NCI-H82 treated with DMSO at 0.1 percent for 48 hours (cell line): ENCODE results near the gene PTGR1.
"Not testable (repeated sequence)": the region's sequence is repeated elsewhere in the genome, so short reads cannot be mapped to it uniquely, and the experiment has no call there.

Source experiments
- DNase-seq: peaks from one replicate; lab custom pipeline; 2025; ENCODE audit not compliant: unreplicated experiment; lab: John Stamatoyannopoulos, UW

The PTGR1 gene

DNA sequence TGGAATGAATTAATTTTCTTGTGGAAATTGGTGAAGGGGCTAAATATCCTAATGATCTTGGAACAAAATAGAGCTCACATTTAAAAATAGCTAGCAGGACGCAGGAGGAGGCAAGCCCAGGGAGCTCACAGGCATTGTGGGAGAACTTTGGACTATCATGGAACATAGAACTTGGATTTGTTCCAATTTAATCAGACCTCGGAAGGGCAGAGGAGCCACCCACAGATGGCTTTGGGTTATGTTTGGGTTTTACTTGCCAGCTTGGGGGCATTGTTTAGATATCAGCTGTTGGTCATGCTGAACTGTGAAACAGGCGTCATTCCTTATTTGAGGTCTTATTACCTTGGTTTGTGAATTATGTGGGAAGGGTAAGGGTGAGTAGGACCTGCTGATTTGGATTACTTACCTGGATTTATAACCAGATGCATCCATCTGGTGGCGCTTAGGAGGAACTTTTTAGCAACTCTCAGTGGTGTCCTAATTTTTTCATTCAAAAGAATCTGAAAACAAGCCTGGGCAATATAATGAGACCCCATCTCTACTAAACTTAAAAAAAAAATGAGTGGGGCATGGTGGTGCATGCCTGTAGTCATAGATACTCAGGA lies 14.1 kb upstream of the PTGR1 start:
- no peak for DNase-seq

DNA sequence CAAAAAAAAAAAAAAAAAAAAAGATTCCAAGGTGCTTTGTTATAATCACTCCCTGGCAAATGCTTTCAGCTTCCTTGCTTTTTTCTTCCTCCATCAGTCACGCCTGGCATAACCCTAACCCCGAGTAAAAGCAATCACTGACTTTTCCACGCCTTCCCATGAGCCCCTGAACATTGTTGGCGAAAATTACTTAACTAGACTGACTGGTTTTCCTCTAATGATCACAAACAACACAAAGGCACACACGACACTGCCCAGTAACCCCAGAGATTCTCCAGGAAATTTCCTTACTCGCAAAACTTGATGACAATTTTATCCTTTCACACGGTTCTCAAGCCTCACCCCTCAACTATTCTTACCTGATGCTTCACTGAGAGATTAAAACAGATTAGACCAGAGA lies 11.4 kb upstream of the PTGR1 start:
- DNase-seq = no peak

DNA sequence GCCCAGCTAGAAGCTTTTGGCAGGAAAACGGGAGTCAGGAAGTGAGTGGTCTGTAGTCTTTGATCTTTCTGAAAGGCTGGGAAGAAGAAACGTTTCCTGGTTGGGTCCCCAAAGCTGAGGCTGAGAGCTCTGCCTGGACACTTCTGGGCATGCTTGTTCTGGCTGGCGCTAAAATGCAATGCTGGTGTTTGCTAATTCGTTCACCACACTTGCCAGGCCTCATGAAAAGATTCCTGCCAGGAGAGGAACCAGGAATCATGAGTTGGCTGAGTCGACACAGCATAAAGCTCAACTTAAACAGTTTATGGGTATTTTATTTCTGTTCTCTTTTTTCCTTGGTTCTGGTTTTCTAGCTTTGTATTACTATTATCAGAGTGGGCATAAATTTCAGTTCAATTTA lies 10.7 kb upstream of the PTGR1 start:
- DNase-seq = no peak

DNA sequence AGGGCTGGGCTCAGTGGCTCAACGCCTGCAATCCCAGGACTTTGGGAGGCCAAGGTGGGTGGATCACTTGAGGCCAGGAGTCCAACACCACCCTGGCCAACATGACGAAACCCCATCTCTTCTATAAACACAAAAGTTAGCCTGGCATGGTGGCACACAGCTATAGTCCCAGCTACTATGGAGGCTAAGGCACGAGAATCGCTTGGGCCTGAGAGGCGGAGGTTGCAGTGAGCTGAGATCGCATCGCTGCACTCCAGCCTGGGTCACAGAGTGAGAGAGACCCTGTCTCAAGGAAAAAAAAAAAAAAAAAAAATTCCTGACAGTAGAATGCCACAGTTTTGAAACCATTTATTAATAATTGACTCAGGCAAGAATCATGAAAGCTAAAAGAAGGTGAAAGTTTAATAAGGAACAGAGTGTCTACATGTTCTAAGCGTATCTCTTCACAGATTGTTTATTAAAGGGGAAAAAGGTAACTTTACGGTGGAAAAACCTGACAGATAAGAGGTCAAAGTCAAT lies 5.7 kb upstream of the PTGR1 start:
- no peak for DNase-seq

DNA sequence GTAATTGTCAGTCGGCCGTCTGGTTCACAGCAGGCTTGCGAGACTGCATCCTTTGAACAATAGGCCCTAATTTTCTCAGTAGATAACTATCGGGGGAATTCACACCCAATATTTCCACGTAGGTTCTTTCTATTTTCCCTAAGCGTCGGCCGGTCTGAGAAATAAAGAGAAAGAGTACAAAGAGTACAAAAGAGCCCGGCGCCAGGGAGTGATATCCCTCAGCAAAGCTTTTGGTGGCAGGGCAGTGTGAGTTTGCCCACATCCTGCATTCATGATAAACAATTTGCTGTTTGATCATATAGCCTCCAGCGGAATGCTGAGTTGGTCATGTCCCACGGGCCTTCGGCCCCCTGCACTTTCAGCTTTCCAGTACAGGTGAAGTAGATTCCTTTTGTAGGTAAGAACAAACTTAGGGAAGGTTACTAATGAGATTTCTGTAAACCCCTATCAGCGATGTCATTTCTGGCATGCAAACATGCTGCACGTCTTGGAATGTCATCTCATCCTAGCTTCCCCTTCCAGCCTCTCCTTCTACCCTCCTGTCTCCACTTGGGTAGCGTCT lies 4.7 kb upstream of the PTGR1 start:
- DNase-seq = no peak

DNA sequence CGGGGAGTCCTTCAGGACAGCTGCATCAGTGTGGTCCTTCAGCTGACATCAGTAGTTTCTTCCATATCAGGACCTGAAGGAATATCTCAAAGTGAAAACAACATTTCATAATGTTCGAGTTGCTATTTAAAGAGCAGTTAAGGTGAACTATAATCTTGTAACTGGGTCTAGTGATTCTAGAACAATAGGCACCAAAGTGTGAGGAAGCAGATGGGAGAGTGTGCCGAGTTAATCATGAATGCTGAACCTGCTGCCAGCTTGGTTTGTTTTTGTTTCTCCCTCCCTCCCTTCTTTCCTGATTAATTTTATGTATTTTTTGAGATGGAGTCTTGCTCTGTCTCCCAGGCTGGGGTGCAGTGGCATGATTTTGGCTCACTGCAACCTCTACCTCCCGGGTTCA lies 3.6 kb upstream of the PTGR1 start:
- DNase-seq = no peak

DNA sequence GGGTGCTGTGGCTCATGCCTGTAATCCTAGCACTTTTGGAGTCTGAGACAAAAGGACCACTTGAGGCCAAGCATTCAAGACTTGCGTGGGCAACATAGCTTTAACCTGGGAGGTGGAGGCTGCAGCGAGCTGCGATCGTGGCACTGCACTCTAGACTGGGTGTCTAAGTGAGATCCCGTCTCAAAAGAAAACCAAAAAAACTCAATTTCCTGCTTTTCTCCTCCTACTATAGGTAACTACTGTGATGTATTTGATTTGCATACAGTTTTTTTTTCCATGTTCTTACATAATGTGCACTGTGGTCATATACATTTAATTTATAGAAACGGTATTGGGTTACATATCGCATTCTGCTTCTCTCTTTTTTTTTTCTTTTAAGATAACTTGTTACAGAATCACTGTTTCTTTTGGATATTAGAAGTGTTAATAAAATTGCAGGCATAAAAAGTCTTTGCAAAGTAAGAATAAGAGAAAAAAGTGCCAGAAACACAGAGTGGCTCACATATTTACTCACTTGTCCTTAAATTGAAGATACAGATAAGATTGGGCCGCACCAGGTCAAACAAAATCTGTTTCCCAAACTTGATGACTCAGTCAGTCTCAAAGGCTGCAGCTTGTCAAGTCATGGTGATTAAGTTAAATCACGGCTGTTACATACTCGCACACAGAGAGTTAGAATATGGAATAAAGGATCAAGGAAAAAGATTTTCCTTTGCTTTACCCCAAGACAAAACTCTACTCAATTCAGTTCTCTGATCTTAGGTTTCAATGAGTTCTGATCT lies 2.0 kb upstream of the PTGR1 start:
- DNase-seq = no peak

DNA sequence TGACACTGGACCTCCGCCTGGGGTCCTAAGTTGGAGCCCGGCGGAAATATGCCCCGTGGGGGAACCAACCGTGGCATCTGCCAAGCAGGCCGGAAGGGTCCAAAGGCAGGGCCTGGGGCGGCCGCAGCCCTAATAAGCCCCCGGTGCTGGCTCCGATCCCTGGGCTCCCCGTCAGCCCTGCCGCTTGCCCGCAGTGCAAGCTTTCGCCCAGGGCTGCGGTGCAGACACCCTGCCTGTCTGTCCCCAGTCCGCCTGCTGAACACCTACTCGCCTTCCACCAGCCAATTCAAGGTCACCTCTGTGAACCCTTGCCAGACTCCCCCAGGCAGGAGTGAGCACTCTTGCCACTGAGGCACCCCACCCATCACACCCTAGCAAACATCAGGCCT lies 502 bp upstream of the PTGR1 start:
- DNase-seq = no peak

DNA sequence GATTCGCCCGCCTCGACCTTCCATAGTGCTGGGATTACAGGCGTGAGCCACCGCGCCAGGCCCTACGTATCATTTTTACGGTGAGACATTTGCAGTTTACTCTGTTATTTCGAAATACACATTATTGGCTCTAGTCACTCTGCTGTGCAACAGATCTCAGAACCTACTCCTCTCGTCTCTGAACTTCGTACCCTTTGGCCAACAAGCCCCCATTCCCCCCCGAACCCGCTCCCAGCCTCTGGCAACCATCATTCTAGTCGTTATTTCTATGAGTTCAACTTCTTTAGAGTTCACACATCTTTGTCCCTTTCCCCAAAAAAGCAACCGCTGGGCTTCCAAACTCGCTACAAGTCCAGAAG lies 735 bp downstream of the PTGR1 start:
- no peak for DNase-seq

DNA sequence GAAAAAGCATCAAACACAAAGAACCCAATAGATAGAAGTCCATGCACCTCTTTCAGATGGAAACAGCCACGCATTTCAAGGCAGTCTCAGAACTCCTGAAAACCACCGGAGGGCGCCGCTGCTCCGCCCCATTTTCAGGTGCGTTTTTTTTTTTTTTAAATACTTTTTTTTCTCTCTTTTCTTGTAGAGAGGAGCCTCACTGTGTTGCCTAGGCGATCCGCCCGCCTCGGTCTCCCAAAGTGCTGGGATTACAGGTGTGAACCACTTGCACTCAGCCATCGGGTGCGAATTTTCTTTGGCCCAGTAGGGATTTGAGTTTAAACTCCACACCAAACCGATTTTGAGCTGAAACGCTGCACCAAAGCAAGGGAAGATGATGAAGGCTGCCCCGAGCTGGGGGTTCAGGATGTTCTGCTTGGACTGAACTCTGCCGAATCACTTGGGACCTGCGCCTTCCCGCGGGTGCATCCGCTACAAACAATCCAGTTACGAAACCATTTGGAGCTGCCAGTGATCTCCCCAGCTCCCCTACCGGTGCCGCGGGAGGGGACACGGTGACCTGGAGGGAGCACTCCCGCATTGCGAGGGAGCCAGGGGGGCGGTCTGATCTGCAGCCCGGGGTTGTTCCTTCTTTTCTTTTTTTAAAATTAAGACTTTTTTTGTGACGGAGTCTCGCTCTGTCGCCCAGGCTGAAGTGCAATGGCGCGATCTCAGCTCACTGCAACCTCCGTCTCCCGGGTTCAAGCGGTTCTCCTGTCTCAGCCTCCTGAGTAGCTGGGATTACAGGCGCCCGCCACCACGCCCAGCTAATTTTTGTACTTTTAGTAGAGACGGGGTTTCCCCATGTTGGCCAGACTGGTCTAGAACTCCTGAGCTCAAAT lies 1.4 kb downstream of the PTGR1 start:
- DNase-seq = no peak

DNA sequence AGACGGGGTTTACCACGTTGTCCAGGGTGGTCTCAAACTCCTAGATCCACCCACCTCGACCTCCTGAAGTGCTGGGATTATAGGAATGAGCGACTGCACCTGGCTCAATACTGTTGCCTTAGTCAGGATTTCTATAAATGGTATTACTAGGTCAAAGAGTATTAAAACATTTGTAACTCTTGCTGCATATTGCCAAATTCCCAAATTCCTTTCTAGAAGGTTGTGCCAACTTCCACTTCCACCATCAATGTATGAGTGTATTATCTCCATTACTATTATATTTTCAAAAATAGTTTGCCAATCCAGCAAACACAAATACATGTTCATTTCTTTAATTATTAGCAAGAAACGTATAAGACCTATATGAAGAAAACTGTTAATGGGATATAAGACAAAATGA lies 10.6 kb downstream of the PTGR1 start:
- no peak for DNase-seq

DNA sequence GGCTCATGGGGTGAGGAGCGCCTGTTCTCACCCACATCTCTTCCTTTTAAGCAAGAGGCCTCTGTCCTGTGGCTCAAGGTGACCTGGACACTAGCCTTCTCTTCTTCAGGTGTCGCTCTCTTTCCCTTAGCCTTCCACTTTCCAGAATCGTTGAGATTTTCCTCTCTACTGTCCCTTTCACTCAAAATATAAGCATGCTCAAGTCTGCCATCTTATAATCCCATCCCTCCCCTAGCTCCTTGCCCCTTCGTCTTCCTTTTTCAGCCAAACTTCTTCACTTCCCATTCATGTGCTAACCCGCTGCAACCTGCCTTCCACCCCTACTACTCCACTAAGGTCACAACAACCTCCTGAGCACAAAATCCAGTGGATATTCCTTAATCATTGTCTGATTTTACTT lies 13.1 kb downstream of the PTGR1 start:
- no peak for DNase-seq

DNA sequence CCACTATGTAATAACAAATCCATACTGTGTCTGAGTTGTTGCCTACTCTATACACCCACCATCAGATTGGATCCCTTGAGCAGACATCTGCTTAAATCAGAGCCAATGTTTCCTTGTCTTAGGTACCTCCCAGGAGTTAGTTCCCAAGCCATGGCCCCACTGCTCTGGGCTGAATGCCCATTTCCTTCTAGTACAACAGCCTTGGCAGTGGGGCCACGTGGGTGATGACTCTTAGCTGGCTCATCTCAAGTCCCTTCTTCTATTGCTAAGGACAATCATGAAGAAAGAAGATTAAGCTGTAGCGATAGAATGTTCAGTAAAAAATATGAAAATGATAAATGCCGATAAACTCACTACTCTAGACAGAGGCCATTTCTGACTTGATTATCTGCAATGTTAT lies 16.6 kb downstream of the PTGR1 start:
- DNase-seq = no peak

DNA sequence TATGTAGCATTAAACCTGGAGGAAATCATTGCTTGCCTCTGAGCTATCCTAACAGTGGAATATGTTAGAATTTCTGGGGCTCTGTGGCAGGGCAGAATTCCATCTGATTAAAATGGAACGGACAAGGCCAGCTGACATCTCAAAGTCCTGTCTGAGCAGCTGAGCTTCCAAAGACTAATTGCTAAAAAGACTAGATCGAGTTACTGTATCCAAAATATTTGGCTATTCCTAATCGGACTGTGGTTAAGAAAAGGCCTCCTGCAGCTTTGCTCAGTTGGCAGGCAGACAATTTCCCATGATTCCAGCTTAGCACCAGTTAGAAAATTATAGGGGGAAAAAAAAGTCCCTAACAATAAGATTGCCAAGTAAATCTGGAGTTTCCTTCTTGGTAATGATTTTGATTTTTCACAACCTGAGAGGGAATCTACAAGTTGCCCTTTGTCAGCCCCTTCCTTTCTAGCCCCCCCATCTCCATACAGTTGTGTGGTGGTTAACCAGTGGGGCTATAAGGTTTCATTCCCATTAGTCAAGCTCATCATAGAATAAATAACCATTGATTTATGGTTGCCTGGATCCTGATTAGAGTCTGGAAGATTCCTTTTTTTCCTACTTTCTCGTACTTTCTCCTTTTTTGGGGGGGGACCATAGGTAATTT lies 26.4 kb downstream of the PTGR1 start:
- DNase-seq = no peak

DNA sequence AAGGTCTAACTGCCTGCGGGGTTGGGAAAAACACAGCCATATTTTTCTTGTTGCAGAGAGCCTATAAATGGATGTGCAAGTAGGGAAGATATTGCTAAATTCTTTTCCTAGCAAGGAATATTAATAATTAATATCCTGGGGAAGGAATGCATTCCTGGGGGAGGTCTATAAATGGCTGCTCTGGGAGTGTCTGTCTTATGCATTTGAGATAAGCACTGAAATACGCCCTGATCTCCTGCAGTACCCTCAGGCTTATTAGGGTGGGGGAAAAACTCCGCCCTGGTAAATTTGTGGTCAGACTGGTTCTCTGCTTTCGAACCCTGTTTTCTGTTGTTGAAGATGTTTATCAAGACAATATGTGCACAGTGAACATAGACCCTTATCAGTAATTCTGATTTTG lies 31.3 kb downstream of the PTGR1 start:
- DNase-seq = not testable (repeated sequence)

DNA sequence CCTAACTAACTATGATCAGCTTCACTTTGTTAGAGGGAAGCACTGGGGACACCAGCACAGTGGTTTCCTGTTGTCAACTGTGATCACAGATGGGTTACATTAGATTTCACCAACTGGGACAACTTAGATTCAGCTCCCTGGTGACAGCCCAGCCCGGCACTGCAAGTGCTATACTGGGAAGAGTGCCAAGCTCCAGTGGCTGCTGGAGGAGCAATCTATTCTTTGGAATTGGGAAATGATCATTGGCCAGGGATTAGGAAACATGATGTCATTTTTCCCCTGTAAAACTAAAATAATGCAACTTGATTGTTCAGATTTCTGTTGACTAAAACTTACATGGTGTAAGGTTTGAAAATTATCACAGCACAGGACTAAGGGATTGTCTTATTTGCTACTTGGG lies 33.2 kb downstream of the PTGR1 start:
- DNase-seq = no peak

DNA sequence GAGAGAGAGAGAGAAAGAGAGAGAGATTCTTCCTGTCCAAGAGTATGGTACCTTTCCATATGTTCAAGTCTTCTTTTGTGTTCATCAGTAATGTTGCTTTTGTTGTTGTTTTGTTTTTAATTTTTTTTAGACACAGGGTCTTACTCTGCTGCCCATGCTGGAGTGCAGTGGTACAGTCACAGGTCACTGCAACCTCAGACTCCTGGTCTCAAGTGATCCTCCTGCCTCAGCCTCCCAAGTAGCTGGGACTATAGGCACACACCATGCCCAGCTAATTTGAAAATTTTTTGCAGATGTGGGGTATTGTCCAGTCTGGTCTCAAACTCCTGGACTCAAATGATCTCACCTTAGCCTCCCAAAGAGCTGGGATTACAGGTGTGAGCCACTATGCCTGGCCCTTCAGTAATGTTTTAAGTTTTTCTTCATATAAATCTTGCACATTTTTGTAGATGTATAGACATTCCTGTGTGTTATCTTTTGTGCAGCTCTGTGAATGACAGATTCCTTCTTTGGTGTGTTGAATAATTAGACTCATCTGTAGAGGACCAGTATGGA lies 38.2 kb downstream of the PTGR1 start:
- no peak for DNase-seq

DNA sequence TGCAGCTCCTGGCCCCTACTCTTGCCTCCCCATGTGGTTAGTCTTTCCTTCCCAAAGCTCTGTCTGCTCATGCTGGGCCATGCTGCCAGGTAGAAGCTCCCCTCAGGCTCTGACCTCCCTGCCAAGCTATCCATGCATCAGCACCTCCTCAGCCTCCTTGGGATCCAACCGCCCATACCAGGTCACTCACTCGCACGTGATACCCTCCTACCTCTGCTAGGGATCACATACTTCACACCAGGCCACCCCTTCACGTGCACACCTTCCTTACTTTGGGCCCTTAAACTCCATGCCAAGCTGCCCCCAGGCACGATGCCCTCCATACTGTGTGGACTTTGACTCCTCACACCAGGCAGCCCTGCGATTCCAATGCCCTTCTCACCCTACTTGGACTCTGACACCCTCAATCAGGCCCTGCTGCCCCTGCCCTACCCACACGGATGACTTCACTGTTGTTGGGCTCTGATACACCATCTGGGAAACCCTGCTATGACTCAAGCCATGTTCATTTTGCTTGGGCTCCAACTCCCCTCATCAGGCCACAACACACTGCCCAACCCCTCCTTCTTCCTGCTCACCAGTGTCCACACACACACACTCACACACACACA lies 40.3 kb downstream of the PTGR1 start:
- no peak for DNase-seq

DNA sequence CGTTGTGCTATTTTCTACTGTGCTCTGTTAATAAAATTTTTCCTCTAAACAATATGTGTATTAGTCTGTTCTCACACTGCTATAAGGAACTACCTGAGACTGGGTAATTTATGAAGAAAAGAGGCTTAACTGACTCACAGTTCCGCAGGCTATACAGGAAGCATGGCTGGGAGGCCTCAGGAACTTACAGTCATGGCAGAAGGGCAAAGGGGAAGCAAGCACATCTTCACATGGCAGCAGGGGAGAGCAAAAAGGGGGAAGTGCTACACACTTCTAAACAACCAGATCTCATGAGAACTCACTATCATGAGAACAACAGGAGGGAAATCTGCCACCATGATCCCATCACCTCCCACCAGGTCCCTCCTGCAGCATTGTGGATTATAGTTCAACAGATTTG lies 44.0 kb downstream of the PTGR1 start:
- DNase-seq = not testable (repeated sequence)

DNA sequence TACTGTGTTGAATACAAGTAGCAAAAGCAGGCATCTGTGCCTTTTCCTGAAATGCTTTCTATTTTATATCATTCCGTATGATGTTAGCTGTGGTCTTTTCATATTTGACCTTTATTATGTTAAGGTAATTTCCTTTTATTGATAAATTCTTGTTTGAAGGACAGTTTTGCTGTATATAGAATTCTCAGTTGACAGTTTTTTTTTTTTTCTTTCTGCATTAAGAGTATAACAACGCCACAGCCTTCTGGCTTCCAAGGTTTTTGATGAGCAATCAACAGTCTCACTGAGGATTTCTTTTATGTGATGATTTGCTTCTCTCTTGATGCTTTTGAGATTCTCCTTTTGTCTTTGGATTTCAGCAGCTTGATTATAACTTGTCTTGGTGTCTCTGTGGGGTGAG lies 50.8 kb downstream of the PTGR1 start:
- DNase-seq = no peak
